ENCODE results near the gene OPN1MW2.
"Not testable (repeated sequence)": the region's sequence is repeated elsewhere in the genome, so short reads cannot be mapped to it uniquely, and the experiment has no call there.

DNA sequence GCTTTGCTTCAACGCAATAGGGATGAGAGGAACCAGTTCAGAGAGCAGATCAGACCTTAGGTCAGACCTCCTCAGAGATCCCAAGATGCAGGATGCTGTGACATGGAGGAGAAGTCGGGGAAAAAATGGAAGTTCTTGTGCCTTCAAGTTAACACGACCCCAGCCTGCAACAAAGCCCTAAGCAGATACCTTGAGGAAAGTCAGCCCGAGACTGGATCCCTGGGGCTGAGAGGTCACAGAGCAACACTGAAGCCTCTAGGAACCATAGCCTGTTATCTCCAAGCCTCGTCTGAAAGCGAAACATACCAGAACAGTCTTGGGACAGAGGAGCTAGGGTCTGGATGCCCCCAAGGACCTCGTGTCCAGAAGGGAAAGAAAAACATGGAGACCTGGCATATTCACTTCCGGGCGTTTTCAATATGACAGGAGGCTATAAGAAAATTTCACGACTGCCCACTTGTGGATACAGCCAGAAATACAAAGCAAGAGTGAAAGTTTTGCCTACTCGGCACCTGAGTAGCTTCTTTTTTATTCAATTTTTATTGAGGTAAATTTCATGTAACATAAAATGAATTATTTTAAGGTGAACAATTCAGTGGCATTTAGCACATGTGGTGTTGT, 19.5 kb downstream of the OPN1MW2 start:
- TF ChIP-seq, protein P1, sequence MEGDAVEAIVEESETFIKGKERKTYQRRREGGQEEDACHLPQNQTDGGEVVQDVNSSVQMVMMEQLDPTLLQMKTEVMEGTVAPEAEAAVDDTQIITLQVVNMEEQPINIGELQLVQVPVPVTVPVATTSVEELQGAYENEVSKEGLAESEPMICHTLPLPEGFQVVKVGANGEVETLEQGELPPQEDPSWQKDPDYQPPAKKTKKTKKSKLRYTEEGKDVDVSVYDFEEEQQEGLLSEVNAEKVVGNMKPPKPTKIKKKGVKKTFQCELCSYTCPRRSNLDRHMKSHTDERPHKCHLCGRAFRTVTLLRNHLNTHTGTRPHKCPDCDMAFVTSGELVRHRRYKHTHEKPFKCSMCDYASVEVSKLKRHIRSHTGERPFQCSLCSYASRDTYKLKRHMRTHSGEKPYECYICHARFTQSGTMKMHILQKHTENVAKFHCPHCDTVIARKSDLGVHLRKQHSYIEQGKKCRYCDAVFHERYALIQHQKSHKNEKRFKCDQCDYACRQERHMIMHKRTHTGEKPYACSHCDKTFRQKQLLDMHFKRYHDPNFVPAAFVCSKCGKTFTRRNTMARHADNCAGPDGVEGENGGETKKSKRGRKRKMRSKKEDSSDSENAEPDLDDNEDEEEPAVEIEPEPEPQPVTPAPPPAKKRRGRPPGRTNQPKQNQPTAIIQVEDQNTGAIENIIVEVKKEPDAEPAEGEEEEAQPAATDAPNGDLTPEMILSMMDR (IDR thresholded peaks at IDR 0.05; ENCODE audit: low read depth, low read length, poor library complexity, severe bottlenecking), result not testable (repeated sequence)
- not testable (repeated sequence) for TF ChIP-seq EZH2phosphoT487 (IDR thresholded peaks at IDR 0.05; ENCODE audit: borderline replicate concordance, low read length)

Measured in DOHH2 (cell line).